GM12892 (cell line): ENCODE results near the gene DYNLL1.

Experiments used
- POLR2A ChIP-seq: IDR thresholded peaks from 2 replicates; pipeline ENCODE4 v1.6.1; 2011; ENCODE audit warnings: low read depth, low read length, control low read depth
- POLR2AphosphoS5 ChIP-seq: IDR thresholded peaks from 2 replicates; pipeline ENCODE4 v1.6.1; 2011; ENCODE audit warnings: low read depth, low read length, control low read depth
- TAF1 ChIP-seq: IDR thresholded peaks from 2 replicates; pipeline ENCODE4 v1.6.1; 2011; ENCODE audit warnings: low read depth, mild to moderate bottlenecking, control low read depth, low read length, borderline replicate concordance

GRCh38 chr12:120475643-120476042 is 20.3 kb upstream of the DYNLL1 start:
- no peak for TF ChIP-seq POLR2A
- TF ChIP-seq TAF1, result no peak
- TF ChIP-seq POLR2AphosphoS5, result no peak
